CD4-positive, alpha-beta T cell treated with Interleukin-21 for 1 hour (primary cell): ENCODE measurements around the gene ST8SIA4.
"Not testable (repeated sequence)": the region's sequence is repeated elsewhere in the genome, so short reads cannot be mapped to it uniquely, and the experiment has no call there.

ENCODE experiments used
- DNase-seq: peaks from one replicate; pipeline ENCODE4 v3.0.0-alpha.2; 2020

The ST8SIA4 gene

GRCh38 chr5:100828071-100828897 is 74.8 kb downstream of the ST8SIA4 start:
- no peak for DNase-seq

DNA sequence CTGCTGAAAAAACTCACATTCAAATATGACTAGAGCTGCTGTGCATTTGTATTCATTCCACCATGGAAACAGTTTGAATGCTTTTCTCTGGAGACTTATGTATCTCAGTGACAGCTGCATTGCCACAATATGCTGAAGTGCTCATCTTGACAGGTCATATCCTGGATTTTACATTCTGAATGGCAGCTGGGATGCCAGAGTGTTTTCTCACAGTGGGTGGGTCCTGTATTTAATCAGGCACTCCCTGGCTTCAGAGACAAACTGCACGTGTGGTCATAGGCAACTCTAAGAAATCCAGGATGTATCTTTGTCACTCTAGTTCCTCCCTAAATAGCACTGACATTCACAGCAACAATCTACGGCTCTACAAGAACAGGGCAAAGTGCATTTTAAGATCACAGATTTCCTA is 75.6 kb downstream of the ST8SIA4 start:
- DNase-seq, result no peak

DNA sequence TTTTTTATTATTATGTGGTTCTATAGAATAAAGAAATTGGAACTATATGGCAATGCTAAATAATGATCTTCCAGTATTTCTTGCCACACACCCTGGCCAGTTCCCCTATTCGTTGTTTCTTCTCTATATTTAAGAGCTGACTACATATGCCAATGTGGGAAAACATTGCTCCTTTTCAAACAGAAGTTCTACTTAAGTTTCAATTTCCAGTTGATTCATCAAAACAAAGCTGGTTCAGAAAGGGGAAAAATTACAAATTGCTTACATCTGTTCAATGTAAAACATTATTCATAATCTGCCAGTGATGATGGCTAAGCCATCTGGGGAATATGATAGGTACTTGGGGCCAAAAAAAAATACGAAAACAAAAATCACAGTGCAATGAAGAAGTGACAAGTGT is 76.9 kb downstream of the ST8SIA4 start:
- DNase-seq, result no peak

DNA sequence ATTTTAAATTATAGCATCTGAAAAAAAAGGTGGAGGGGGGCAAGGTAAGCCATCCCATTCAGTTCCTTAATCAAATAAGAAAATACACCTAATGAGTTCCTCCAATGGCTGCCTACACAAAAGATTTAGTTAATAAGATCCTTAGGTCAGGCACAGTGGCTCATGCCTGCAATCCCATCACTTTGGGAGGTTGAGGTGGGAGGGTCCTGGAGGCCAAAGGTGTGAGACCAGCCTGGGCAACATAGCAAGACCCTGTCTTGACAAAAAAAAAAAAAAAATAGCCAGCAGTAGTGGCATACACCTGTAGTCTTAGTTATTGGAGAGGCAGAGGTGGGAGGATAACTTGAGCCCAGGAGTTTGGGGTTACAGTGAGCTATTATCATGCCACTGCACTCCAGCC is 78.4 kb downstream of the ST8SIA4 start:
- no peak for DNase-seq

- DNase-seq, result no peak
Observed at GRCh38 chr5:100823812-100824211, 79.3 kb downstream of the ST8SIA4 start.

- no peak for DNase-seq
Observed at GRCh38 chr5:100821751-100822150, 81.3 kb downstream of the ST8SIA4 start.

DNA sequence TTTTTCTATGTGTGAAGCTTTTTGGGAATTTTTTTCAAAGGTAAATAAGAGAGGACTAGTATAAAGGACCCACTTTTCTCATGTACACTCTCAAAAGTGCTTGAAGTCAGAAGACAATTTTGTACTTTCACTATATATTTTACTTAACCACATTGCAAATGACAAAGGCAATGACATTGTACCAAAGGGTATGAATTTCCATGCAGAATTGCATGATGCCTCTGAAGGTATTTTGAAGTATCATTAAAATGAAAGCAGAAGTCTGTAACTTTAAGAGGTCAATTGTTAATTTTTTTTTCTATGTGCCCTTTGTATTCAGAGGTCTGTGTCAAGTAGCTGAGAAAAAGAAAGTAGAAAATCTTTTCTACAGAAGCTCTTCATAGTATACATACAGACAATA is 84.7 kb downstream of the ST8SIA4 start:
- no peak for DNase-seq

DNA sequence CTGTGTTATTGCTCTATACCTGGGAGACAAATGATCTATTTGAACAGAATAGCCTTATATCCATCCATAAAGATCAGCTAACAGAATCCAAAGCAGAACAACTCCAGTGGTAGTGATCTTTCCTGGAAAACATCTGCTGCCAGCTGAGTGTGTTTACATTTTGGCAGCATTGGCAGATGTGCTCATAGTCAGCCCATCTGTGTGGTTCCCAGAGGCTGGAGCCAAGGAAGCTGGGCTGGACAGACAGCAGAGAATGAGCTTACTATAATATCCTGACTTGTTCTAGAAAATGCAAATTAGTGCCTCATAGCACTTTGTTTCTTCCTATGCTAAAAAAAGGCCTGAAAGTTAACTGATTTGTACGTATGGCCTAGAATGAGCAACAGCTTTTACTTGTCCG is 99.7 kb downstream of the ST8SIA4 start:
- DNase-seq, result no peak

DNA sequence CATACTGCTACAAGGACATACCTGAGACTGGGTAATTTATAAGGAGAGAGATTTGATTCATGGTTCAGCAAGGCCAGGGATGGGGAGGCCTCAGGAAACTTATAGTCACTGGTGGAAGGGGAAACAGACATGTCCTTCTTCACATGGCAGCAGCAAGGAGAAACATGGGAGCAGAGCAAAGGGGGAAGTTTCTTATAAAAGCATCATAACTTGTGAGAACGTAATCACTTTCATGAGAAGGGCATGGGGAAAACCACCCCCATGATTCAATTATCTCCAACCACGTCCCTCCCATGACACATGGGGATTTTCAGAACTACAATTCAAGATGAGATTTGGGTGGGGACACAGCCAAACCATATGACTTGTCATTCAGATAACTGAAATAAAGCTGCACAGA is 100.9 kb downstream of the ST8SIA4 start:
- DNase-seq, result no peak

DNA sequence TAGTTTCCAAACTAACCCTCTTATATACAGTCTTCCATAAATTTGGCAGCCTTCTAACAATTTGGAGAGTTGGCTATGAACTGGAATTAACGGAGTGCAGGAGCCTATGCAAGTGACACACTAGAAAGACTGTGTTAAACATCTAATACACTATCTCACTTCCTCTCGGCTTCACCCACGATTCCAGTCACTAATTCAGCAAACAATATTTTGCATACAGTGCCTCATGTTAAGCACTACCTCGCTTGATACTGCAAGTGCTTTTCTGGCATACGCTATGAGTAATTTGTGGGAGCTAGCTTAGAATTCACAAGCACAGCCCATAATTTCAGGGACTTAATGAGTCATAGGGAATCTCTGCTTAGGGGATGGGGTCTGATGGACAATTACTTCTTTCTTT is 102.5 kb downstream of the ST8SIA4 start:
- DNase-seq, result no peak

GRCh38 chr5:100799166-100799565 is 103.9 kb downstream of the ST8SIA4 start:
- DNase-seq, result no peak

DNA sequence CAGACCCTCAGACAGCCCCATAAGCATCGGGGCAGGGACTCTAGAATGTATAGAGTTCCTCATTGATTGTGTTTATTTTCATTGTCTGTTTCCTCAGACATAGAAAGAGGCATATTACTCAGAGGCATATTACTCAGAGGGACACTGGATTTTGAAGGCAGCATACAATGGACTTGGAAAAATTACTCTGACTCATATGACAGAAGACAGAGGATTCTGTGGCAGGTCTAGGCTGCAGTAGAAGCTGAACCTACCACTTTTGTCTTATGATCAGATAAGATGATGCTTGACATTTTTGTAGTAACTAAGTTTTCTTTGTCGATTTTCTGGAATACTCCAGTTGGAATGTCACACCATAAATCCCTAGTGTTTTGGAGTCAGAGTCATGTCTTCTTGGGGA is 105.2 kb downstream of the ST8SIA4 start:
- DNase-seq, result no peak

- DNase-seq, result no peak
Observed at GRCh38 chr5:100796851-100797250, 106.2 kb downstream of the ST8SIA4 start.

DNA sequence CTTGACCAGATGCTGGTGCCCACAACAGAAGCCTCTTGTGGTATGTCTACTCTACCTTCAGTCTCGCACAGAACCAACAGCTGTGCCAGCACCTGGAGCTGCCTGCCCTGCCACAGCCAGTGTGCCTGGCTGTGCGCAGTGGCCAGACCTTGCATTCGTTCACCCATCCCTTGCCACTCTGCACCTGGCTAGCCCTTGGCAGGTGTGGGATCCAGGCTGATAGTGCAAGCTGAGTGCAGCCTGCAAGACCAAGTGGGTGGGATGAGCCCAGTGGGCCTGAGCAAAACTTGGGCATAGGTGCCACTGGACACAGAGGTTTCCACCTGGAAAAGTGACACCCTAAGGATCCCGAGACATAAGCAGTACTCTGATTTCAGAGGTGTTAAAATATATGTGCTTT is 108.2 kb downstream of the ST8SIA4 start:
- no peak for DNase-seq

- DNase-seq, result no peak
Observed at GRCh38 chr5:100794218-100794617, 108.9 kb downstream of the ST8SIA4 start.

- DNase-seq, result no peak
Observed at GRCh38 chr5:100792781-100793180, 110.3 kb downstream of the ST8SIA4 start.

GRCh38 chr5:100791391-100791790 is 111.7 kb downstream of the ST8SIA4 start:
- no peak for DNase-seq

DNA sequence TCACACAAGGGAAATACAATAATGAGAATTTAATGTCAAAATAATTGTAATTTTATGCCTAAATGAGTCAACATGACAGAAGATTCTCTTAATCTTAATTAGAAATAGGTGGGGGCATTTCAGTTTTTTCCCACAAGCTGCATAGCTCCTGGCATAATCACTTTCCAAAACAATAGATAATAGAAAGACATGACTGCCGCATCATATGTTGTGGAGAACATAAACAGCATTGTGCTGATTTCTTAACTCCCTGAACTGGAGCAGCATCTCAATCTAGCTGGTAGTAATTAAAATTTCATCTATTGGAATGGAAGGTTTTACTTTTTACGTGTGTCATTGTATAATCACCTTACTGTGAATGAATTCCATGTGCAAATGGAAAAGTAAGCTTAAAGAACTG is 112.1 kb downstream of the ST8SIA4 start:
- no peak for DNase-seq

- no peak for DNase-seq
Observed at GRCh38 chr5:100790170-100790665, 112.9 kb downstream of the ST8SIA4 start.

- DNase-seq, result no peak
Observed at GRCh38 chr5:100789694-100790093, 113.4 kb downstream of the ST8SIA4 start.

DNA sequence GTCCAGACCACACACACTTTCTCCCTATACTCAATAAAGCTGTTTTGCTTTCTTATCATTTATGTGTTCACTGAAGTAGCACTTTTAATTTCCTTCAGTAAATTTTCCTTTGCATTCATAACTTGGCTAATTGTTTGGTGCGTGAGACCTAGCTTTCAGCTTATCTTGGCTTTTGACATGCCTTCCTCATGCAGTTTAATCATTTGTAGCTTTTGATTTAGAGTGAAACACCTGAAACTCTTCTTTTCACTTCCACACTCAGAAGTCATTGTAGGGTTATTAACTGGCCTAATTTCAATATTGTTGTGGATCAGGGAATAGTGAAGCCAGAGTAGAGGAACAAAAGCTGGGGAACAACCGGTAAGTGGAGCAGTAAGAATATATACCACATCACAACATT is 114.7 kb downstream of the ST8SIA4 start:
- no peak for DNase-seq

DNA sequence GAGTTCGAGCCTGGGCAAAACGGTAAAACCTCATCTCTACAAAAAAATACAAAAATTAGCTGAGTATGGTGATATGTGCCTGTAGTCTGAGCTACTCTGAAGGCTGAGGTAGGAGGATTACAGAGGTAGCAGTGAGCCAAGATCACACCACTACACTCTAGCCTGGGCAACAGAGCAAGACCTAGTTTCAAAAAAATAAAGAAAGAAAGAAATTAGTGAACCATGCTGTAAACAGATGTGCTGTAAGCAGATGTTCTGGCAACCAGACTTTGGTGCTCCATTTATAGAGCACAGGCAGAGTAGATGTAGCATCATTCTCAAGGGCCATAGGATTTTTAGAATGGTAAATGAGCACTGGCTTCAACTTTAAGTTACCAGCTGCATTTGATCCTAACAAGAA is 115.4 kb downstream of the ST8SIA4 start:
- DNase-seq, result no peak

- DNase-seq, result not testable (repeated sequence)
Observed at GRCh38 chr5:100785536-100785935, 117.5 kb downstream of the ST8SIA4 start.

DNA sequence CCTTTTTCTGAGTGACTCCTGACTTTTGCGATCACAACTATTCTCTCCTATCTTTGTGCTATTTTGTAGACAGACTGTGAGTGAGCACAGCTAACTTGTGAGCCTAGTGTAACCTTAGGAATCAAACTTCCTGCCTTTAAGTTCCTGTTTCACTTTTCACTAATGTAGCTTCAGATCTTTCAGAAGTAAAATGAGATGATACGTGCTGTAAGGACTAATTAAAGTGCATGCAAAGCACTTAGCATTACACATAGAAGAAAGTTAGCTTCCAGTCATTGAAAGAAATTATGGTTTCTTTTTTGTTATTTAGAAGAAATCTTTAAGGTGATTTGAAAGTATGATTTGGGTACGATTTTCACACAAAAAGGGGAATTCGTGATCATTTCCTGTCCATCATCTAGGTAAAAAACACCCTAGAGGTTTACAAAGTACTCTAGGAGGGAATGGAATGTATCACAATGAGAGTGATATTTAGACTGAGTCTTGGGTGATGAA is 122.7 kb downstream of the ST8SIA4 start:
- peak; percentile 29 for DNase-seq
